DMS114 treated with DMSO at 0.1 percent for 48 hours (cell line): ENCODE results near the gene RRP1B.
"Not testable (repeated sequence)": the region's sequence is repeated elsewhere in the genome, so short reads cannot be mapped to it uniquely, and the experiment has no call there.

ENCODE experiments used
- DNase-seq: peaks from one replicate; lab custom pipeline; 2025; ENCODE audit not compliant: unreplicated experiment; lab: John Stamatoyannopoulos, UW

RRP1B gene

GRCh38 chr21:43640400-43640799, 19.0 kb upstream of the RRP1B start:
- DNase-seq: no peak

- DNase-seq: no peak
These were observed 16.2 kb upstream of the RRP1B start for GRCh38 chr21:43643193-43643592.

- no peak for DNase-seq
These were observed 15.3 kb upstream of the RRP1B start for GRCh38 chr21:43644071-43644470.

- DNase-seq: no peak
These were observed 14.8 kb upstream of the RRP1B start for GRCh38 chr21:43644609-43645008.

- peak; percentile 2 for DNase-seq
These were observed 14.0 kb upstream of the RRP1B start for GRCh38 chr21:43645136-43645891.

GRCh38 chr21:43645976-43646375, 13.4 kb upstream of the RRP1B start:
- no peak for DNase-seq

GRCh38 chr21:43646550-43647260, 12.7 kb upstream of the RRP1B start:
- DNase-seq: peak; percentile 70

- no peak for DNase-seq
These were observed 11.2 kb upstream of the RRP1B start for GRCh38 chr21:43648171-43648570.

GRCh38 chr21:43651926-43652325, 7.4 kb upstream of the RRP1B start:
- DNase-seq: not testable (repeated sequence)

- no peak for DNase-seq
These were observed 6.7 kb upstream of the RRP1B start for GRCh38 chr21:43652616-43653015.

- DNase-seq: no peak
These were observed 5.7 kb upstream of the RRP1B start for GRCh38 chr21:43653626-43654025.

GRCh38 chr21:43654806-43655489, 4.4 kb upstream of the RRP1B start:
- DNase-seq: no peak

GRCh38 chr21:43657355-43658087, 1.8 kb upstream of the RRP1B start:
- no peak for DNase-seq

GRCh38 chr21:43658088-43658741, 1.1 kb upstream of the RRP1B start:
- no peak for DNase-seq

GRCh38 chr21:43658769-43659135, 608 bp upstream of the RRP1B start:
- no peak for DNase-seq

GRCh38 chr21:43662286-43662685, 2.9 kb downstream of the RRP1B start:
- DNase-seq: no peak

GRCh38 chr21:43663033-43663432, 3.7 kb downstream of the RRP1B start:
- no peak for DNase-seq

GRCh38 chr21:43664358-43664757, 5.0 kb downstream of the RRP1B start:
- DNase-seq: no peak

GRCh38 chr21:43665879-43666278, 6.5 kb downstream of the RRP1B start:
- DNase-seq: no peak

- DNase-seq: no peak
These were observed 8.0 kb downstream of the RRP1B start for GRCh38 chr21:43667191-43667904.
